NCI-H82 (cell line): ENCODE measurements around the gene ZNF283.
A peak's percentile ranks its signal among the peaks of the same experiment; 100 is the strongest.
"Not testable (repeated sequence)": the region's sequence is repeated elsewhere in the genome, so short reads cannot be mapped to it uniquely, and the experiment has no call there.

ENCODE experiments used
- DNase-seq: peaks from one replicate; lab custom pipeline; 2025; lab: John Stamatoyannopoulos, UW

Gene ZNF283

DNA sequence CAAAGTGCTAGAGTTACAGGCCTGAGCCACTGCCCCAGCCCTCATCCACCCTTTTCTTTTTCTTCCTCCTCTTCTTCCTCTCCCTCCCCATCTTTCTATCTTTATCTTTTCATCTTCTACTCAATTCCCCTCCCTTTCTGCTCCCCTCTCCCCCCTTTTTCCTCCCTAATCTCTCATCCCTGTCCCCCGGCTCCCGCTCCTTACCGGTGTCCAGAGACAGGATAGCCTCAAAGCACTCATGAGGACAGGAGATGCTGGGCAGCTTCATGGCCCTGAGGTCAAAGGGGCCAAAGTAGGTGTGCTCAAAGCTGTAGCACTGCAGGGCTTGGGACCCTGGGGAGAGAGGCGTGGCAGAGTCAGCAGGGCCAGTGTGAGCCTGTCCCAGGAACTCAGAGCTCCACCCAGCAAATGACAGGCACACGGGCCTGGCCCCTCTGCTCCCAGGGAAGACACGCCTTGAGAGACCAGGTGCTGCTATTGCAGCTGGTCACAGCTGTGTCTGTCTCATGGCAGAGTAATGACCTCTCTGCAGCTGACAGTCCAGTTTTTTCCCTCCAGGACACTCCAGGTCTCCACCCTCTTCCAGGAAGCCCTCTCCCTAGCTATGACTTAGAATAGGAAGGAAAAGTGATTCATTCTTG, 27.5 kb upstream of the ZNF283 start:
- no peak for DNase-seq

DNA sequence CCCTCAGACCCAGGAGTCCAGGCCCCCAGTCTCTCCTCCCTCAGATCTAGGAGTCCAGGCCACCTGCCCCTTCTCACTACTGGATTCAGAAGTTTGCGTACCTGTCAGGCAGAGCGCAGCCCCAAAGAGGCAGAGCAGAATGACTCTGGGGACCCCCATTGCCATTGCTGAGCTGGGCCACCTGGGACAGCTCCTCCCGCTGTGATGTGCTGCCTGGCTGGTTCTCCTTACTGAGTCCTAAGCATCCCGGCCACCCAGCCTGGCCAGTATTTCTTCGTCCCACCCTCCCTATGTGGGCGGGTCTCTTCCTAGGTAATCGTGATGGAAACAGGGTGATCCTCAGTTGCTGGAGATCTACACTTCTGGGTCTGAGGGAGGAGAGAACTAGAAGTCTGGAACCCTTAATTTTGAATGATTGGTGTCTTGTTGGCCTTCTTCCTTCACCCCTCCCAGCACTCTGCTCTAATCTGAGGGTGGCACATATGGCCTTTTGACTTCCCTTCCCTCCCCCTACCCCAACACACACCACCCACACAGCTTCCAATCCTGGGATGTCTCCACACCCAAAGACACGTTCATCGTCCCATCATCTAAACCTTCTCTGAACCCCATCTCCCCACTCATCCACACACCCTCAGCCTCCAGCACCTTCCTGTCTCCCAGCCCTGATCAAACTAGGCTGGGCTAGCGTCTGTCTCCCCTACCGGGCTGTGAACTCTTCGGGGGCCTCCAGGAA, 24.7 kb upstream of the ZNF283 start, which contains the start of gene LYPD5:
TSS of gene LYPD5 (minus strand) at position 232 of the 736 bp plus-strand sequence. CDS start at position 165, 67 bp downstream.
- DNase-seq = no peak

DNA sequence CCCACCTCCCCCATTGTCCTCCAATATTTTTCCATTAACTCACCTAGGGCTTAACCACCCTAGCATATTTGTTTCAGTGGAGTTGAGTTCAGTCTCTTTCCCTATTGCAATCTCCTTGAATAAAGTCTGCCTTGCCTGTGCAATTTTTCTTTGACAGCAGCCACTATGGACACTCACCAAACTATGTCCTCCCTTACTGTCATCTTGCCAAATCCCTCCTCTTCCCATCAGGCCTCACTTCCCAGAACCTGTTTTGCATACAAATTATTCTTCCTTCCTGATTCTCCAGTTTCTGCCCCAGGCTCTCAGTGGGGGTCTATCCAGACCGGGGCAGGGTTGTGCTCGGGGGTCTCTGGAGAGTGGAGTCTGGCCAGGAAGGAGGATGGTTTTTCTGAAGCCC, 22.7 kb upstream of the ZNF283 start:
- no peak for DNase-seq

DNA sequence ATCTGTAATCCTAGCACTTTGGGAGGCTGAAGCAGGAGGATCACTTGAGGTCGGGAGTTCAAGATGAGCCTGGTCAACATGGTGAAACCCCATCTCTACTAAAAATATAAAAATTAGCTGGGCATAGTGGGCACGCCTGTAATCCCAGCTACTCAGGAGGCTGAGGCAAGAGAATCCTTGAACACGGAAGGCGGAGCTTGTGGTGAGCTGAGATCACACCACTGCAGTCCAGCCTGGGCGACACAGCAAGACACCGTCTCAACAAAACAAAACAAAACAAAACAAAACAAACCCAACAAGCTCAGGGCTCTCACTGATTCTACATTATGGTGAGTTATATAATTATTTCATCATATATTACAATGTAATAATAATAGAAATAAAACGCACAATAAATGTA, 20.7 kb upstream of the ZNF283 start:
- DNase-seq = not testable (repeated sequence)

DNA sequence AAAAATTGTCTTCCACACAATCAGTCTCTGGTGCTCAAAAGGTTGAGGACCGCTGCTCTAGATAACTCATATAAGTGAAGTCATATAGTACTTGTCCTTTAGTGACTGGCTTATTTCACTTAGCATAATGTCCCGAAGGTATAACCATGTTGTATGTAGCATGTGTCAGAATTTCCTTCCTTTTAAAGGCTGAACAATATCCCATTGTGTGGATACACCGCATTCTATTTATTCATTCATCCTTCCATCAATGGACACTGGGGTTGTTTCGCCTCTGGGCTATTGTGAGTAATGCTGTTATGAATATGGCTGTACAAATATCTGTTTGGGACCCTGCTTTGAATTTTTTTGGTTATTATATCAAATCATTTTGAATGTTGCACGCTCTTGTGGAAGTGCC, 20.3 kb upstream of the ZNF283 start:
- DNase-seq = no peak

DNA sequence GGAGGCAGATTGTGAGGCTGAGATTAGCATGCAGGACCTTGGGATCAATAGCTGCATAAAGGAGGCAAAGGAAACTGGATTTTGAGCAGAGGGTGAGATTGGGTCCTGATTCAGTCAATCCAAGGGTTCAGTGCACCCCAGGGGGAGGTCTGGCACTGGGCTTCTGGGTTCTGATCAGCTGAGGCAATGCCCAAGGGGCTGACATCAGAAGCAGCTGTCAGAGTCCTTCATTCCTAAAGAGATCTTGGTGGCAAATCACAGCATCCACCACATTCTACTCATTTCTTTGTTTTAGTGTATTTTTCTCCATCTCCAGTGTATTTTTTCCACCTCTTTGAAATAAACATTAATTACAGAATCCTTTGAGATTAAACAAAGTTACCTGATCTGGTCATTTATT, 19.5 kb upstream of the ZNF283 start:
- no peak for DNase-seq

DNA sequence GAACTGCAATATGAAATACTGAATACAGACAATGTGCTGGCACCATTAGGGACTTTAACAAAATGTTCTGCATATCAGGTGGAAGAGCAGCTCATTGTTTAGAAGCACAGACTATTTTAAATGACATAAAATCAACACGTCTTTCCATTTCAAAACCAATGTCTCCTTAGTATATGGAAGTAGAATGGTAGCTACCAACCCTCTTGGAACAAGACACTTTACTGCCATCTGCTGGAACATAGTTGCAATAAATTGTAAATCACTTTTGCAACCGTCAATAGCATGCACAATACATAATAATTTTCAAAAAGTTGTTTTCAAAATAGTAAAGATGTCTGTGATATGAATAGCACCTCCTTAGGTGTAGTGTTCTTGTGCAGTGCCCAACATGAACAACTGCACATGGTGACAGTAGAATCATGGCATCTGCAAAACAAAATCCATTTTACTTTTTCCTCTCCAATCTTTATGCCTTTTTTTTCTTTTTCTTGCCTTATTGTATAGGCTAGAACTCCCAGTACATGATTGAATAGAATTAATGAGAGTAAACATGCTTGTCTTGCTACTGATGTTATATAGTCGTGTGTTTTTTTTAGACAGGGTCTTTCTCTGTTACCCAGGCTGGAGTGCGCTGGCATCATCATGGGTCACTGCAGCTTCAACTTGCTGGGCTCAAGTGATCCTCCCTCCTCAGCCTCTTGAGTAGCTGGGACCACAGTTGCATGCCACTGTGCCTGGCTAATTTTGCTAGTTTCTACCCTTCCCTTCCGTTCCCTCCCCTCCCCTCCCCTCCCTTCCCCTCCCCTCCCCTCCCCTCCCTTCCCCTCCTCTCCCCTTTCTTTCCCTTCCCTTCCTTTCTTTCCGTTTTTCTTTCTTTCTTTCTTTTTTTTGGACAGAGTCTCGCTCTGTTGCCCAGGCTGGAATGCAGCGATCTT, 17.1 kb upstream of the ZNF283 start:
- DNase-seq = peak; percentile 78

DNA sequence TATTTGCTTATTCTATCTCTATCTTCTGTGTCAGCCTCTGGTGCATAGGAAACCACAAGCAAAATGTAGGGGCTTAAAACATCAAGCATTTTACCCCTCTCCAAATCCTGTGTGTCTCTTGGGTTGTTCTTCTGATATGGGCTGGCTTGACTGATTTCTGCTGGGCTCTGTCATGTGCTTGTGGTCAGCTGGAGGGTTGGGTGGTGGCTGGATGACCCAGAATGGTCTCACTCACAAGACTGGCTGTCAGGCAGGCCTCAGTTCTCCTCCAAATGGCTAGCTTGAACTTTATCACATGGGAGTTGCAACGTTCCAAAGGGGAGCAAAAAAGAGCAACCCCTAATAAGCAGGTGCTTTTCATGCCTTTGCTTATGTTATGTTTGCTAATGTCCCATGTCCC, 15.3 kb upstream of the ZNF283 start:
- DNase-seq = no peak

DNA sequence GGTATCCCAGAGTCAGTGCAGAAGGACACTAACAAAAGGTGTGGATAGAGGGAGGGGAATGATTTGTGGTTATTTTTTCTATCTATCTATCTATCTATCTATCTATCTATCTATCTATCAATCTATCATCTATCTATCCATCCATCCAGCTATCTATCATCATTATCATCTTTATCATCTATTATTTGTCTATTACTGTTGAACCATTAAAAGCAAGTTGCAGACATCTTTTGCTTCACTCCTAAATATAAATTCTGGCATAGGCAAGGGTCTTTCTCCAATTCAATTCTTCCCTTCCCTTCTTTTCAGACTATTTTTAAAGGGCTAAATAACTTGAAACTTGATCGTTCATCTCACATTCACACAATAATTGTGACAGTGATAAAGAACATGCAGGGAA, 14.9 kb upstream of the ZNF283 start:
- no peak for DNase-seq

DNA sequence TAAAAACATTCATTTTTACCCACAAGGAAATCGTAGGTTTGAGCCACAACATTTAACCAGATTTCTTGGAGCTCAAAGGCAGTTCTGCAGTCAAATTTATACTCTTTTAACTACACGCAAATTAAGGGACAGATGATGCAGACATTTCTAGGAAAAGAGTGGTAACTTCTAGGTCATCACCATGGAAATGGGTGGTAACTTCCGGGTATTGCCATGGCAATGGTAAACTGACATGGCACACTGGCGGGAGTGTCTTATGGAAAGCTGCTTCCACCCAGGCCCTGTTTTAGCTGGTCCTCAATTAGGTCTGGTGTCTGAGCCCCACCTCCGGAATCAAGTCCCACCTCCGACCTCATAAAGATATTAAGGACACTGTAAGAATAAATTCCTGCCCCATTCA, 14.4 kb upstream of the ZNF283 start:
- DNase-seq = no peak

DNA sequence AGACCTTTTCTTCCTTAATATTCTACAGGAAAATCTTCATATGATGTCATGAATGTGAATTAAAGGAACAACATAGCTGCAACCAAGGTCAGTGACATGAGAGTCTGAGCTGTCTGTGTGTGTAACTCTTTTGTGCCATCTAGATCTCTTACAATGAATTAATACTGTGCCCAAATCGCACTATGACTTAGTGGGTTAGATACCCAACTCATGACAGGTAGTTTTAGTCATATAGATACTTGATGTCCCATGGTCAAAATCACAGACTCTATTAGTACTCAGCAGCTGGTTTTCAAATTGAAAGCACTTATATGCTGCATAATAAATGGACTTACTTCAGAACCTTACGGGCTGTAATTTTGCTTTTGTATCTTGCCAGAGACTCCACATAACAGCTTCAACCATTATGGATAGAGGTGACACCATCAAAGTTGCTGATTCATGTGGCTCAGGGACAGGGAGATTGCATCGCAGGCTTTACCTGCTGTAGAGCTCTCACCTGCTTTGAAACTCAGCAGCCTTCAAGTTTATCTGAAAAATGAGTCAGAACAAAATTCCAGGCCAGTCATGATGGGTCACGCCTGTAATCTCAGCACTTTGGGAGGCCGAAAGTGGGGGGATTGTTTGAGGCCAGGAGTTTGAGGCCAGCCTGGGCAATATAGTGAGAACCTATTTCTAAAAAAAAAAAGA, 12.3 kb upstream of the ZNF283 start:
- no peak for DNase-seq

DNA sequence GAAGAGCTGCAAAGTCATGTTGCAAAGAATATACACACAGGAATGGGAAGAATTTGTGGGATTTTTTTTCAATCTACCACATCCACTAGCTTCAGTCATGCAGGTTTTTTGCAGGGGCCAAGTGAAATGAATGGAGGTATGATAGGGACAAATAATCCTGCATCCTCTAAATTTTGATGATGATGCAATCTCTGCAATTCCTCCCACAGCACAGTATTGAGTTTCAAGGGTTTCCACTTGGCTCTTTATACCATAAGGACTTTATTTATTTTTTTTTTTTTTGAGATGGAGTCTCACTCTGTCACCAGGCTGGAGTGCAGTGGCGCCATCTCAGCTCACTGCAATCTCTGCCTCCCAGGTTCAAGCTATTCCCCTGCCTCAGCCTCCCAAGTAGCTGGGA, 9.7 kb upstream of the ZNF283 start:
- not testable (repeated sequence) for DNase-seq

DNA sequence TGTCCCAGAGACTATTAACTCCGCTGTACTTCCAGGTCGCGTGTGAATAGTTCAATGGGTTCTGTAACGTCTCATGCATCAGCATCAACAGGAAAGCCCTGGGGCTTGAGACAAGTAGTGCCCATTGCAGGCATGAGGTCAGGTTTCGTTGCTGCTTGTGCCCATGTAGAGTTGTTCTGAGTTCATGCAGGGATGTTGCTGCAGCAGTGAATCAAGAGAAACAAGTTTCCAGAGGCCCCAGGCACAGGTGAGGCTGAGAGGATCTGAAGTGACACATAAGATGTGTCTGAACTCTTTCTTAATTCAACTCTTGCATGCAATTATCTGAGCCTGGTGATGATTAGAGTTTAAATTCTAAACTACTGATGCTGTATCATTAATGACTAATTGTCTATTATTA, 8.6 kb upstream of the ZNF283 start:
- DNase-seq = no peak

DNA sequence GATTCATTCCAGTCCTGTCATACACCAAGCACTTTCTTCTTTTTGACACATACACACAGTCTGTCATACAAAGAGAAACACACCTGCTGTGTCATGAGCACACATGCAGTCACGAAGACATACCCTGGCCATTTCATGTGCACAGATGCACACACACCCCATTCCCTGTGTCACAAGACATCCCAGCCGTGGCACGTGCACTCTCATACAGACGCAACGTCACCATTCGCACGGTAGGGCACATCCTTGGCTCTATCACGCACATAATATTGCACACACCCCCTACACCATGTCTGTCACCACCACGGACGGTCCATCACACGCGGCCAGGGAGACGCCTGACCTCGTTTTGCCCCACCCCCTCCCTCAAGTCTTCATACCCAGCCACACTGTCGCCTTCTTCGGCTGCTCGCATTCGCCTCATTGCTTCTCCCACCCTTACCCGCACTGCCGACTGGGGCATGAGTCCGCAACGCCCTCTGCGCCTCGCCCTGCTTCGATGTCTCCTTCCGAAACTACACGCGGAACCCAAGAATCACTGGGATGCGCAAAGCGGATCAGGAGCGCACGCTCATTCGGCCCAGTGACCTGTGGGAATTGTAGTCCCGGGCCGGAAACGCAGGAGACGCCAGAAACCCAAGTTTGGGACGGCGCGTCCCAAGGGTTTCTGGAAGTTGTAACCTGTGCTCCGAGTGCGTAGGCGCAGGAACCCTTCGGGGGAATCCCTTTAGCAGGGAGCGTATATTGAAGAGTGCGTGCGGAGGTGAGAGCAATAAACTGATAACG, 6.8 kb upstream of the ZNF283 start:
- peak; percentile 75 for DNase-seq

DNA sequence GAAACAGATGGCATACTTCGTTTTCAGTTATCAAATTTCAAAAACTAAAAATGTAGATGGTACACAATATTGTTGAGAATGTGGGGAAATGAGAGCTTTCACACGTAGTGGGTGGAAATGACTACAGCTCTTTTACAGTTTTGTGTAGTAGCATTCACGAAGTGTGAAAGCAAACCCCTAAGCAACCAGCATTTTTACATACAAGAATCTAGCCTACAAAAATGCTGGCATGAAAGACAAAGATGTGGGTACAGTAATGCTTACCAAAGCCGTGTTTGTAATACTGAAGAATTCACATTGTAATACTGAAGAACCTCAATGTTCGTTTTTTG, 6.3 kb upstream of the ZNF283 start:
- no peak for DNase-seq

DNA sequence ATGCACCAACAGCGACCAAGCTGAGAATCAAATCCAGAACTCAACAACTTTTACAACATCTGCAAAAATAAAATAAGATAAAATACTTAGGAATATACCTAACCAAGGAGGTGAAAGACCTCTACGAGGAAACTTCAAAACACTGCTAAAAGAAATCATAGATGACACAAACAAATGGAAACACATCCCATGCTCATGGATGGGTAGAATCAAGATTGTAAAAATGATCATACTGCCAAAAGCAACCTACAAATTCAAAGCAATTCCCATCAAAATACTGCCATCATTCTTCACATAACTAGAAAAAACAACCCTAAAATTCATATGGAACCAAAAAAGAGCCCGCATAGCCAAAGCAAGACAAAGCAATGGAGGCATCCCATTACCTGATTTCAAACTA, 3.3 kb upstream of the ZNF283 start:
- DNase-seq = not testable (repeated sequence)

DNA sequence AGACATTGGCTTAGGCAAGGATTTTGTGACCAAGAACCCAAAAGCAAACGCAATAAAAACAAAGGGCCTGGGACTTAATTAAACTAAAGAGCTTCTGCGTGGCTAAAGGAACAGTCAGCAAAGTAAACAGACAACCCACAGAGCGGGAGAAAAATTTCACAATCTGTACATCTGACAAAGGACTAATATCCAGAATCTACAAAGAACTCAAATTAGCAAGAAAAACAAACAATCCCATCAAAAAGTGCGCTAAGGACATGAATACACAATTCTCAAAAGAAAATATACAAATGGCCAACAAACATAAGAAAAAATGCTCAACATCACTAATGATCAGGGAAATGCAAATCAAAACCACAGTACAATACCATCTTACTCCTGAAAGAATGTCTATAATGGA, 2.5 kb upstream of the ZNF283 start:
- not testable (repeated sequence) for DNase-seq

DNA sequence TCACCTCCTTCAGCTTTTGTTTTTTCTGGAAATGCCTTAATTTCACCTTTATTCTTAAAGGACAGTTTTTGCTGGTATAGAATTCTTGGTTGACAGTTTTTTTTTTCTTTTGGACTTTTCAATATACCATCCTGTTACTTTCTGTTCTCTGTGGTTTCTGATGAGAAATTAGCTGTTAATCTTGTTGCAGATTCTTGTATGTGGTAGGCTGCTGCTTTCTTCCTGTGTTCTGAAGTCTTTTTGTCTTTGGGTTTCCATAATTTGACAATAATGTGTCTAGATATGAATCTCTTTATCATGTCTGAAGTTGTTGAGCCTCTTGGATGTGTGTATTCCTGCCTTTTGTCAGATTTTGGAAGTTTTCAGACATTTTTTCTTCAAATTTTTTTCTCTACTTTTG, 12.0 kb downstream of the ZNF283 start:
- DNase-seq = no peak

DNA sequence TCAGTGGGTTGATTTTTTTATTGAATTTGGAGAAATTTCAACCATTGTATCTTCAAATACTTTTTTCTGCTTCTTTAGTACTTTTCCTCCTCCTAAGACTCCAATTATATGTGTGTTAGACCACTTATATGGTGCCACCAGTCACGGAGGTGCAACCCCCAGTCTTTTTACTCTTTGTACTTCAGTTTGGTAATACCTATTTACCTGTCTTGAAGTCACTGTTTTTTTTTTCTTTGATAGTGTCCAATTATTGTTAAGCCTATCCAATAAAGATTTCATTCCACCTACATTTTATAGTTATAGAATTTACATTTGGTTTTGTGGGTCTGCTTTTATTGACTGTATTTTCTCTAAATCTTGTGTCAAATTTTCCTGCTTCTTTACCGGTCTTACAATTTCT, 14.9 kb downstream of the ZNF283 start:
- DNase-seq = no peak

DNA sequence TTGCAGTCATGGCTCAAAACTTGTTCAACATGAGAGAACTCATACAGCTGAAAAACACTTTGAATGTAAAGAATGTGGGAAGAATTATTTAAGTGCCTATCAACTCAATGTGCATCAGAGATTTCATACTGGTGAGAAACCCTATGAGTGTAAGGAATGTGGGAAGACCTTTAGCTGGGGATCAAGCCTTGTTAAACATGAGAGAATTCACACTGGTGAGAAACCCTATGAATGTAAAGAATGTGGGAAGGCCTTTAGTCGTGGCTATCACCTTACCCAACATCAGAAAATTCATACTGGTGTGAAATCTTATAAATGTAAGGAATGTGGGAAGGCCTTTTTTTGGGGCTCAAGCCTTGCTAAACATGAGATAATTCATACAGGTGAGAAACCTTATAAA, 20.1 kb downstream of the ZNF283 start:
- DNase-seq = no peak

DNA sequence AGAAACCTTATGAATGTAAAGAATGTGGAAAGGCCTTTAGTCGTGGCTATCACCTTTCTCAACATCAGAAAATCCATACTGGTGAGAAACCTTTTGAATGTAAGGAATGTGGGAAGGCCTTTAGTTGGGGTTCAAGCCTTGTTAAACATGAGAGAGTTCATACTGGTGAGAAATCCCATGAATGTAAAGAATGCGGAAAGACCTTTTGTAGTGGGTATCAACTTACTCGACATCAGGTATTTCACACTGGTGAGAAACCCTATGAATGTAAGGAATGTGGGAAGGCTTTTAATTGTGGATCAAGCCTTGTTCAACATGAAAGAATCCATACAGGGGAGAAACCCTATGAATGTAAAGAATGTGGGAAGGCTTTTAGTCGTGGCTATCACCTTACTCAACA, 20.8 kb downstream of the ZNF283 start:
- DNase-seq = no peak
